ENCODE measurements around the gene TUBB2A. TPM values are rescaled to one million over a fixed set of nuclear protein-coding genes. Genes with fewer than 3 reads are reported as not detected.
"Not testable (repeated sequence)": the region's sequence is repeated elsewhere in the genome, so short reads cannot be mapped to it uniquely, and the experiment has no call there.

The TUBB2A gene
- total and polyA plus RNA-seq, 4 donors: 10.8 to 53.5 (median 30.1) TPM

GRCh38 chr6:3176562-3177355, 19.4 kb upstream of the TUBB2A start:
- Histone ChIP-seq H3K36me3 (ENCODE audit: control insufficient read depth in 4 of 4, insufficient read depth in 4 of 4, low read length in 4 of 4) (no peaks in the 10 kb centered on the region), H3K9me3 (ENCODE audit: control insufficient read depth in 4 of 4, insufficient read depth in 3 of 4, low read length in 3 of 4) (no peaks in the 10 kb centered on the region), H3K4me3 (no peak overlapping the region), H3K27me3 (ENCODE audit: control insufficient read depth in 3 of 3, insufficient read depth in 3 of 3, low read length in 2 of 3) (no peaks in the 10 kb centered on the region), H3K9ac (ENCODE audit: insufficient read depth in 1 of 2, low read length in 2 of 2) (no peak overlapping the region), H3K4me1 (ENCODE audit: control insufficient read depth in 5 of 5, insufficient read depth in 5 of 5, low read length in 5 of 5) (no peaks in the 10 kb centered on the region), H3K27ac (ENCODE audit: low read depth in 1 of 2, low read length in 1 of 2) (no peak overlapping the region)
- ATAC-seq (ENCODE audit: insufficient read depth, low FRiP score) (peak; percentile 47), DNase-seq (no peak)
- TF ChIP-seq CTCF (IDR thresholded peaks at IDR 0.05; ENCODE audit: control extremely low read depth, extremely low read depth): no peak
- WGBS, 2 donors: 88 to 90% methylated on average over 21 to 22 of the region's 22 CpGs

- H3K27ac ChIP-seq (ENCODE audit: low read depth in 1 of 2, low read length in 1 of 2): no peak overlapping the region
- no peak overlapping the region for H3K4me3 ChIP-seq
- no peaks in the 10 kb centered on the region for H3K36me3 ChIP-seq (ENCODE audit: control insufficient read depth in 4 of 4, insufficient read depth in 4 of 4, low read length in 4 of 4)
- H3K27me3 ChIP-seq (ENCODE audit: control insufficient read depth in 3 of 3, insufficient read depth in 3 of 3, low read length in 2 of 3): no peaks in the 10 kb centered on the region
- no peak for TF ChIP-seq CTCF (IDR thresholded peaks at IDR 0.05; ENCODE audit: control extremely low read depth, extremely low read depth)
- no peaks in the 10 kb centered on the region for H3K9me3 ChIP-seq (ENCODE audit: control insufficient read depth in 4 of 4, insufficient read depth in 3 of 4, low read length in 3 of 4)
- DNase-seq: no peak
- WGBS, 2 donors: 65 to 74% methylated on average over 11 of the region's 11 CpGs
- no peak overlapping the region for H3K9ac ChIP-seq (ENCODE audit: insufficient read depth in 1 of 2, low read length in 2 of 2)
- no peak for ATAC-seq (ENCODE audit: insufficient read depth, low FRiP score)
- H3K4me1 ChIP-seq (ENCODE audit: control insufficient read depth in 5 of 5, insufficient read depth in 5 of 5, low read length in 5 of 5): no peaks in the 10 kb centered on the region
These were observed 18.5 kb upstream of the TUBB2A start for GRCh38 chr6:3175715-3176402.

- H3K4me1 ChIP-seq (ENCODE audit: control insufficient read depth in 5 of 5, insufficient read depth in 5 of 5, low read length in 5 of 5); DNase-seq; H3K9ac ChIP-seq (ENCODE audit: insufficient read depth in 1 of 2, low read length in 2 of 2); H3K27ac ChIP-seq (ENCODE audit: low read depth in 1 of 2, low read length in 1 of 2); H3K4me3 ChIP-seq; H3K36me3 ChIP-seq (ENCODE audit: control insufficient read depth in 4 of 4, insufficient read depth in 4 of 4, low read length in 4 of 4); H3K9me3 ChIP-seq (ENCODE audit: control insufficient read depth in 4 of 4, insufficient read depth in 3 of 4, low read length in 3 of 4); H3K27me3 ChIP-seq (ENCODE audit: control insufficient read depth in 3 of 3, insufficient read depth in 3 of 3, low read length in 2 of 3); ATAC-seq (ENCODE audit: insufficient read depth, low FRiP score): not testable (repeated sequence)
- 93 to 95% methylated on average over 11 of the region's 11 CpGs for WGBS, 2 donors
These were observed 16.3 kb upstream of the TUBB2A start for GRCh38 chr6:3173636-3174089.

- H3K4me3 ChIP-seq; DNase-seq; H3K36me3 ChIP-seq (ENCODE audit: control insufficient read depth in 4 of 4, insufficient read depth in 4 of 4, low read length in 4 of 4); H3K9ac ChIP-seq (ENCODE audit: insufficient read depth in 1 of 2, low read length in 2 of 2); H3K4me1 ChIP-seq (ENCODE audit: control insufficient read depth in 5 of 5, insufficient read depth in 5 of 5, low read length in 5 of 5); H3K9me3 ChIP-seq (ENCODE audit: control insufficient read depth in 4 of 4, insufficient read depth in 3 of 4, low read length in 3 of 4); ATAC-seq (ENCODE audit: insufficient read depth, low FRiP score); H3K27ac ChIP-seq (ENCODE audit: low read depth in 1 of 2, low read length in 1 of 2); H3K27me3 ChIP-seq (ENCODE audit: control insufficient read depth in 3 of 3, insufficient read depth in 3 of 3, low read length in 2 of 3): not testable (repeated sequence)
- 90 to 95% methylated on average over 4 of the region's 4 CpGs for WGBS, 2 donors
These were observed 15.4 kb upstream of the TUBB2A start for GRCh38 chr6:3172789-3173188.

- not testable (repeated sequence) for DNase-seq; H3K4me3 ChIP-seq; H3K4me1 ChIP-seq (ENCODE audit: control insufficient read depth in 5 of 5, insufficient read depth in 5 of 5, low read length in 5 of 5); H3K36me3 ChIP-seq (ENCODE audit: control insufficient read depth in 4 of 4, insufficient read depth in 4 of 4, low read length in 4 of 4); ATAC-seq (ENCODE audit: insufficient read depth, low FRiP score); H3K27ac ChIP-seq (ENCODE audit: low read depth in 1 of 2, low read length in 1 of 2); H3K27me3 ChIP-seq (ENCODE audit: control insufficient read depth in 3 of 3, insufficient read depth in 3 of 3, low read length in 2 of 3); H3K9ac ChIP-seq (ENCODE audit: insufficient read depth in 1 of 2, low read length in 2 of 2); H3K9me3 ChIP-seq (ENCODE audit: control insufficient read depth in 4 of 4, insufficient read depth in 3 of 4, low read length in 3 of 4)
- 91 to 94% methylated on average over 17 of the region's 17 CpGs for whole genome bisulfite sequencing, 2 donors
These were observed 14.2 kb upstream of the TUBB2A start for GRCh38 chr6:3171313-3172175.

GRCh38 chr6:3170676-3171075, 13.3 kb upstream of the TUBB2A start:
- not testable (repeated sequence) for H3K27ac ChIP-seq (ENCODE audit: low read depth in 1 of 2, low read length in 1 of 2); H3K9me3 ChIP-seq (ENCODE audit: control insufficient read depth in 4 of 4, insufficient read depth in 3 of 4, low read length in 3 of 4); H3K36me3 ChIP-seq (ENCODE audit: control insufficient read depth in 4 of 4, insufficient read depth in 4 of 4, low read length in 4 of 4); ATAC-seq (ENCODE audit: insufficient read depth, low FRiP score); H3K4me3 ChIP-seq; H3K4me1 ChIP-seq (ENCODE audit: control insufficient read depth in 5 of 5, insufficient read depth in 5 of 5, low read length in 5 of 5); H3K27me3 ChIP-seq (ENCODE audit: control insufficient read depth in 3 of 3, insufficient read depth in 3 of 3, low read length in 2 of 3); H3K9ac ChIP-seq (ENCODE audit: insufficient read depth in 1 of 2, low read length in 2 of 2); DNase-seq
- 90 to 93% methylated on average over 19 to 24 of the region's 24 CpGs for WGBS, 2 donors
